GM18873 (cell line): ENCODE data around the gene TGFBR3.
"Not testable (repeated sequence)": the region's sequence is repeated elsewhere in the genome, so short reads cannot be mapped to it uniquely, and the experiment has no call there.

Experiments used
- ATAC-seq: cut with Tn5 transposase; IDR thresholded peaks from one replicate; pipeline ENCODE4 v1.9.1; 2021; ENCODE audit warnings: mild to moderate bottlenecking, moderate library complexity, moderate number of reproducible peaks; ENCODE audit not compliant: unreplicated experiment, low FRiP score

TGFBR3 gene

DNA sequence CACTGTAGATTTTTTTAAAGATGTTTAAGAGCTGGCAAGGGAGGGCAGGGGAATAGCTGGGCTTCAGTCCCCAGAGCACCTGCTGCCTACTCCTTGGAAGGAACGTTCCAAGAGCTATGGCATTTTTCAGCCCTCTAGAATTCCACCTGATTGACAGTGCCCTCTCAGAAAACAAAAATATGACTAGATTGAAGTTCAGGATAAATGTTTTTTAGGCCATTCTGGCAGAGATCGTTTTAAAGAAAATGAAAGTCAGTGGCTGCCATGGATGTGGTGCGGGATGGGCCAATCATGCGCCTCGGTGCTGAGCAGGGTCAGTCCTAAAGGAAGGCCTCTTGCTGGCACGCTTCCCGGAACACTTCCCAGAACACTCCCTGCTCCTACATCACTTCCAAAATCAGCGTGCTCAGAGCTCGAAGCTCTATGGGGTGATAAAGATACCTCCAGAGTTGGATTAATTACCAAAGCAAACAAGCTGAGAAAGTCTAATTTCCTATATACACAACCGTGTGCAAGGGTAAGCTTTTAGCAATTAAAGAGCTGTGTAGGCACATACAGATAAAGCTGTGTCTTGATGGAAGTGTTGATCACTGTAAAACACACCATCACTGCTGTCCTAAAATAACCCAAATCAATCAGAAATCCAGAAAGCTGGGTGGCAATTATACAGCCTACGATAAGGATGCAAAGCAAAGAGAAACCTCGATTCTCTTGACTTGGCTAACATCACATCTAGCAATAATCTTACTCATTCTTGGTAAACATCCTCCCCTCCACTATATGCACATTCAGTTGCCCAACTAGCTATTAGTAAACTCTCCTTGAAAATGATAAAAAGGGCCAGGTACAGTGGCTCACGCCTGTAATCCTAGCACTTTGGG is 34.6 kb downstream of the TGFBR3 start:
- no peak for ATAC-seq

DNA sequence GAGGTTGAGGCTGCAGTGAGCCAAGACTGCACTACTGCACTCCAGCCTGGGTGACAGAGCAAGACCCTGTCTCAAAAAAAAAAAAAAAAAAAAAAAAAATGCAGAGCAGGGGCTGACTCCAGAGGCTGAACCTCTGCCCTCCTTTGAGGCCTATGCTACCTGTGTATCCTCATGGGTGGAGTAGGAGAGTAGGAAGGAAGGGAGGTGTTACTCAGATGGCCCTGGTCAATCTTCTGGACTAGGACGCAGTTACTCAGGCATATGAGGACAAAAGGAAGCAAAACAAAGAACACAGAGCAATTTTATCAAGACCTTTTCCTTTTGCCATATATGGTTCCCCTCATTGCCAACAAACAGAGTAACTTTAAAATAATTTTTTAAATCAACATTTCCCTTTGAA is 35.2 kb downstream of the TGFBR3 start:
- no peak for ATAC-seq

DNA sequence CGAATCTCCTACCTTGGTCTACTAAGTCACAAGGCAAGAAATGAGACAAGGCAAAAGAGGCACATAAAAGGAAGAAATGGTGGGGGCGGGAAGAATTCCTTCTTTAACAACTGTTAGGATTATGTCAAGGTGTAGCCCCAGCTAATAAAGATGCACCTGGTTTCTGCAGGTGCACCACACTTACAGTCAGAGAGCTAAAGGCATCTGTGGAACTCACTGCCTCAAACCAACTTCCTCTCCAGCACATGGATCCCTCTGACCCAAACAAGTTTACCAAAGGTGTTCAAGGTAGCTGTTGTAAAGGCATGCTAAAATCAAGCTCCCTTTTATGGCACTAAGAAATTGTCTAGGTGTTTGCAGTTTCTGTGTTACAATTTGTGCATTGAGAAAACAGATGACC is 38.1 kb downstream of the TGFBR3 start:
- ATAC-seq, result no peak

DNA sequence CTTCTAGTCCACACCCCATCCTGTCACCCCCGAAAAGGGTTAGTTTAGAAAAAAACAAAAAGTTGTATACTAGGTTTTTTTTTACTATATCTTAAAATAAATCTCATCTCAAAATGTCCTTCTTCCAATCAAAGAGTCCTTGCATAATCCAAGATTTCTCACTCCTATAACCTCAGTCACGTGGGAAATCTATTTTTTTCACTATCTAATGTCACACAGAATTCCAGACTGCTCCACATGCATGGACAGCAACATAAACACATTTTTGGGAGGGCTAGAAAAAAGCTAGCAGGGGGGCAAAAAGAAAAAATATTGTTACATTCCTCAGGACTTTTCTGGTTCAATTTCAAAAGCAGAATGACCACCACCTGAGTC is 39.3 kb downstream of the TGFBR3 start:
- no peak for ATAC-seq

DNA sequence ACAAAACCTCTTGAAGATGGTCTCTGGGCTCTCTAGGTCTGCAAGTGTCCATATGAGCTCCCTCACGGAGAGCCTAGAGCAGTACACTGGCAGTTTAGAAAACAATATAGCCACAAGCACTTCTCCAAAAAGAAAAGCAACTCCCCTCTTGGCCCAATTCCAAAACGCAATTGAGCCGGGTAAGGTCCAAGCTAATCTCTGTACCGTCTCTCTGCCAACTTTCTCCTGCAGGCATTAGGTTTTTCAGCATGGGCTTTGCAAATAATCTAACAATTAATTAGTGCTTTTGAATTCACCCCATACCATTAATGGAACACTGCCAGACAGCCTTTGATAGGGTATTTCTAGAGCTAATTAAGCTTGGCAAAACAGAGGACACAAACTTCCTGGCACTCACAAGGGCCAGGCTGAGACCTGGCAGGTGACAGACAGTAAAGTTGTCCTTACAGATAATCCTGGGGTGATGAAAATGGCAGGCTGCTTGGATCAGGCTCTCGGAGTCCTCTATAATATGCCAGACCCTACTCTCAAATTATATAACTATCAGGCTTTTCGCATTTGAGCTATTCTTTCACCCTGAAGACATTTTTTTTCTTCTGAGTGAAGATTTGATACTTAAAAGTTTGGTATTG is 39.8 kb downstream of the TGFBR3 start:
- no peak for ATAC-seq

DNA sequence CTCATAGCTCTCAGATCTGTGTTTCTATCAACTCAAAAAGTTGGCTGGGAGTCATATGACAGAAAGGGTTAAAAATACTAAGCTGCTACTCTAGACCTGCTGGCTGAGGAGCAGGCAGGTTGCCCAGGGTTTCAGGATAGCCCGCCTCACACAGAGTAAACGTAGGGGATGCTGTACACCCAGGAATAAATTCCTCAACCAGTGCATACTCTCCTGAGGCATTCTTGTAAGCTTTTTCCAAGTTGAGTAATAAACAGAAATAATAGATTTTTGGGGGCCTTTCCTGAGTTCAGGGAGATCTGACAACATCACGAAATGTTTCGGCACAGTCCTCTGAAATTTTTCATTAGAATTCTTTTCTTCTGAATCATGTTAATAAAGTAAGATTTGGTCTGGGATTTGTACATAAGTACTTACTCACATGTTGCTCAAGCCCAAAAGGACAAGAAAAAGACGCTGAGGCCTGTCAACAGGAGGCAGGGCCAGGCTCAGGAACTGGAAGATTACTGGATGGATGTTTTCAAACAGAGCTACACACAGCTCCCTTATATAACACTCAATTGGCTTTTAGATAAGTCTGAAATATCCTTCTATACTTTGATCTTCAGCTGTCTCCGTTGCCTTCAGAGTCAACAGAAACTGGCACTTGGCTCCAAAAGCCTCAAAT is 41.0 kb downstream of the TGFBR3 start:
- no peak for ATAC-seq

DNA sequence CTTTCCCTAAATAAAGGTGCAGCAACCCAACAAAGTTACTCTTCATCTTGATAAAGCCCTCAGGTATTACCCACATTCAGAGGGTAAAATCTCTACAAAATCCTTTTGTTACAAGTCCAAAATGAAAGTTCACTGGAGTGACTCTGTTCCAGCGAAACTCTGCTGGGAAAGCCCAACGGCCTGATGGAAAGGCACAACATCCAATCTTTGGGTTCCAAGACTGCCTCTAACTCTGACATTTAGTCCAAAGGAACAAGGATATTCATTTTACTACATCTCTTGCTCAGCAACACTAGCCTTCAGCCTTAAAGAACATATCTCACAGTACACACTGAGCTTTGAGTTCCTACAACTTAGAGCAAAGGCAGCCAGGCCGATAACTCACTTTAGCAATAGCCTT is 42.1 kb downstream of the TGFBR3 start:
- no peak for ATAC-seq

DNA sequence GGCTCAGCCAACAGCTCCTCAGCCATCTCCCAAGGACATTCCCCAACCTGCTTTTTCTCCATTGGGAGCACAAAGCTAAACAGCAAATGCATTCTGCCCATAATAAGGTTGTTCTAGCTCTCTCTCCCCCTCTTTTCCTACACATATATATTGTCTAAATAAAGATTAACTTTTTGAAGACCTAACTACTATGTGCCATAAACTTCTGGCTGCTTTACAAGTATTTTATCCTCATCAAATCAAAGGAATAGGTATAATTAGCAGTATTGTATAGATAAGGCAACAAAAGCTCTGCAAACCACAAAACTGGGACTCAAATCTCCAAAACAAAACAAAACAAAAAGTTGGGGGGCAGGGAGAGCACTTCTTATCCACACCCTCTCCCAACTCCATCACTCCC is 43.4 kb downstream of the TGFBR3 start:
- no peak for ATAC-seq

DNA sequence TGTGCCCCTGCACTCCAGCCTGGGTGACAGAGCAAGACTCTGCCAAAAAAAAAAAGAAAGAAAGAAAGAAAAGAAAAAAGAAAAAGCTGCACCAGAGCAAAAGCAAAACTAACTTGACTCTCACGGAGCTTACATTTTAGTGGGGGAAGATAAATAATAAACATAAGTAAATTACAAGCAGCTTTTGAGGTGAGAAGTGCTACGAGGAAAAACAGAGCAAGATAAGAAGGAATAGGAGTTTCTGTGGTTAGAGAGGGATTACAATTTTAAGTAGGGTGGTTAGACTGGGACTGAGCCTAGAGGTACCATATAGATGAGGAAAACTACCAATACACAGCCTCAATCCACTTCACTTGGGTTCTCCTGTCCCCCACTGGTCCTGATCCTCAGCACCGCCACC is 43.9 kb downstream of the TGFBR3 start:
- no peak for ATAC-seq

DNA sequence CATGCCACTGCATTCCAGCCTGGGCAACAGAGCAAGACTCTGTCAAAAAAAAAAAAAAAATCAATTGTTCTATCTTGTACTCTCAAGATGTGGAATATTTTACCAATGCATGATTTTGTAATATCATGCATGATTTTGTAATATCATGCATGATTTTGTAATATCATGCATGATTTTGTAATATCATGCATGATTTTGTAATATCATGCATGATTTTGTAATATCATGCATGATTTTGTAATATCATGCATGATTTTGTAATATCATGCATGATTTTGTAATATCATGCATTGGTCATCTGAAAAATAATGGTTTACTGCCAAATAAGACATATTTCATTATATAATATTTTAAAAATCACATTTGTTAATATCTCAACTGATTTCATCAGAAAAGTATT is 45.7 kb downstream of the TGFBR3 start:
- ATAC-seq, result not testable (repeated sequence)

DNA sequence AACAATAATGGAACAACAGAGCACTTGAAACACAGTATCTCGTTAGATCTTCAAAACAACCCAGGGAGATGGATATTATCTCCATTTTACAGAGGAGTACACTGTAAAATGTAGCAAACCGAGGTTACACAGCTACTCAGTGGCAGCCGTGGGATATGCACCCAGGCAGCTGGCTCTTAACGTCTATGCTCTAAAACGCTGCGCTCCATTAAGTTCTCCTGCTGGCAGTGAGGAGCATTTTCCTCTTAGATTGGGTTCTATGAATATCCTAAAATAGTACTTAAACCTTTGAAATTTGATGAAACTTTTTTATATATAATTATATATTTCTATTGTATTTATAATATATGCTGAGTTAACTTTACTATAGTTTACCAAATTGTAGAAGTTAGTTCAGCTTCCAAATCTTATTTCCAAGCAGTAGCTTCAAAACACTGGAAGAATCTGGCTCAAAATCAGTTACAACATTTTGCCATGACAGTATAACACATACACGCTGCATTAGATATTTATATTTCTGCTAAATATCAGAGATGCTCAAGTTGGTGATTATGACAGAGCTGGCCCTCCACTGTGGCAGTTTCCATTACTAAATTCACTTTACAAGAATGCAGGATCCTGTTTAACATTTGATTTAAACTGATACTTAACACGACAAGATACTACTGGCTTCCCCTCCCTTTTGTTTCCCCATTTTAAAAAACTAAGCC is 49.5 kb downstream of the TGFBR3 start:
- no peak for ATAC-seq

DNA sequence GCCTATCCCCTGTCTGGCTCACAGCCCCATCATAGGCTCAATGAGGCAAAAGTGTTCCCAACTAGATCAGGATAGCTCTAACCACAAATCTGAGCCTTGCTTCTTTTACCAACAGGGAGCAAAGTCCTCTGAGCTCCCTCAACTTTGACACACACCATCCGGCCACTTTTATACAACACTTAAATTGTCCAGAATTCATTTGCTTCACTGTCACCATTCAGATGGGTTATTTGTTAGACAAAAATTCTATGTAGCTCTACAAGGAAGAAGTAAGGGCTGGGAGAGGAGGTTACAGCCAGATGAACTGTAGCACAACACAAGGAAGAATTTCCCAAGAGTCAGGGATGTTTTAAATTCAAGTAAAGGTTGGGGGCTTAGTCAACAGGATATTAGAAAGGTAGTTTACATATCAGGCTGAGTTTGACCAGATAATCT is 50.8 kb downstream of the TGFBR3 start:
- no peak for ATAC-seq

DNA sequence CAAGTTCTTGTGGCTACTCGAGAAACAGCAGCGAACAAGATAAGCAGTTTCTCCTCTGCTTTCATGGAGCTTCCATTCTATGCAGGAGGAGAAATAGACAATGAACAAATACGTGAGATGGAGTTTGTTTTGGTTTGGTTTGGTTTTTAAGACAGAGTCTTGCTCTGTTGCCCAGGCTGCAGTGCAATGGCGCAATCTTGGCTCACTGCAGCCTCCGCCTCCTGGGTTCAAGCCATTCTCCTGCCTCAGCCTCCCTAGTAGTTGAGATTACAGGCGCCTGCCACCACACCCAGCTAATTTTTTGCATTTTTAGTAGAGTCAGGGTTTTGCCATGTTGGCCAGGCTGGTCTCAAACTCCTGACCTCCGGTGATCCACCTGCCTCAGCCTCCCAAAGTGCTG is 51.4 kb downstream of the TGFBR3 start:
- not testable (repeated sequence) for ATAC-seq

DNA sequence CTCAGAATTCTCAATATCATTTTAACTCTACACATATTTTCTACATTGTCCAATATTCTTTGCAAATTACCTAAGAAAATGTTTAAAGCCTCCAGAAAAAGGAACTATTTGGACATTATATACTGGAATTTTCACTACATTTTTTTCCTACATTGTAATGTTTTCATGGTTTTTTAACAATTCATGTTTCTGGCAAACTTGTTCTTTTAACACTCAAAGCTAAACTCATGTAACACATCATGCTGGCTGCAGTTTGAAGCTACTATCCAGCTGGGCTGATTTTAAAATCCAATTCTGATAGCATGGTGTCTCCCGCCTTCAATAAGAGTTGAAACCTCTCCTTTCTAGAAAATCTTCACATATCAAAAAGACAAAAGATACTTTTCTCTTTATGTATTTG is 52.0 kb downstream of the TGFBR3 start:
- ATAC-seq, result no peak

DNA sequence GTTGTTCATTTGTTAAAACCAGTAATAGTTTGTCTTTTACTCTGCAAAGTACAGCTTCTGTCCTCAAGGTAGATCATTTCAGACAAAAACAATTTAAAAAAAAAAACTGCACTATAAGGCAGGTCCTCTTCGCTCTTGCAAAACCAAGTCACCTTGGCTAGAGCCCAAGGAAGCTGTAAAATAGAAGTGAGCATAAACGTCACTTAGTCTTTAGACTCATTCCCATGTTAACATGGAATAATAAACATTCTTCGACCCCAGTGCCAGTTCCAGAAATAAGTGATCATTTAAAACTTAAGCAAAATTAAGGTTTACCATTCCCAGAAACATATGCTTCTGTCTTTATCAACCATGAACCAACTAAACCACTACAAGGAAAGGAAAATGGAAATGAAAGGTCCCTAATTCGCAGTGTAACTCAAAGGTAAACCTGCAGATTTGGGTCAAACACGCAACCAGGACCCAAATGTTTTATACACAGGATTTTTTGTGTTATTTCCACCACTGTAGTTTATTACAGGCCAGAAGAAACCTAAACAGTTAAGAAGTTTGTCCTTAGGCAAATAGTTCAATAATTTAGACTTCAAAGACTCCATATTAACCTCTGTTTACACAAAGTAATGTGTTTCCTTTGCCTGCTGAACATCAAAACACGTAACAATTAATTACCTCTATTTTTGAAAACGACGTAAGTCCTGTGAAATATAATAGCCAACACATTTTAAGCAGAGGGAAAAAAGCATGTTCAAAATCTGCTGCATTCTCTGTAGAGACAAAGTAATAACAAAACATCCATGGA is 54.6 kb downstream of the TGFBR3 start:
- ATAC-seq, result no peak

DNA sequence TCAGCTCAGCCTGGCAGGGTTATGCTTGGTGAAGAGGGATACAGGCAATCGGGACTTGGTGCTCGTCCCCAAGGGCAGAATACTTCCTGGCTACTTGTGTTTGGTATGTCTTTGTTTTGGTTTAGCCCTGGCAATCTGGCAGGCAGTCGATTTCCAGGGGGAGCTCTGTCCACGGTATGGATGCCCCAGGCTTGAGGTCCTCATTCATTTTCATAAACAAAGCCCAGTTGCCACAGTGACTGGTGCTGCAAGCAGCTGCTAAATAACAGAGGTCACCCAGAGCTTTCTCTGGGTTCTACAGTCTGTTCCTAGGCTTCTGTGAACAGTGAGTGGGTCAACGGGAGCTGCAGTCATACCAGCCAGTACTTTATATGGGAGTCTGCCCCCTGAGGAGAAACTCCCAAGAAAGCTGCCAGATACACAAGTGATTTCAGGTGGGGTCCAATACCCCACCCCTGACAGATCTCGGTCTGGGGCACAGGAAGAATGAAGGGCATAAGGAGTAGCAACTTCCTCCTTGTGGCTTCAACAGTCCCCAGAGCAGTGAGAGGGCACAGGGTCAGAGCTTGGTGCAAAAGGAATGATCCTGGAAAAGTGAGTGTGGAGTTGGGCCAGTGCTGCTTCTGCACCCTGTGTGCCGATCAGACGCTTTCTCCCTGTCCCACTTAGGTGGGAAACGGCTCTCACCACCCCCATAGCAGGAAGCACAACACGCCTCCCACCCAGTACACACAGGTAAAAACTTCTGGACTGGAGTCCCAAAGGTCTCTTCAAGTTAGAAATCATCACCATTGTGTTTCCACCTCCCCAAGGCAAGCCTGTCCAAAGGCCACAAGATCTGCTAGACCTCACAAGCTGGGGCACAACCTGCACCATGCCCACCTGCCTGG is 55.5 kb downstream of the TGFBR3 start:
- ATAC-seq, result no peak

DNA sequence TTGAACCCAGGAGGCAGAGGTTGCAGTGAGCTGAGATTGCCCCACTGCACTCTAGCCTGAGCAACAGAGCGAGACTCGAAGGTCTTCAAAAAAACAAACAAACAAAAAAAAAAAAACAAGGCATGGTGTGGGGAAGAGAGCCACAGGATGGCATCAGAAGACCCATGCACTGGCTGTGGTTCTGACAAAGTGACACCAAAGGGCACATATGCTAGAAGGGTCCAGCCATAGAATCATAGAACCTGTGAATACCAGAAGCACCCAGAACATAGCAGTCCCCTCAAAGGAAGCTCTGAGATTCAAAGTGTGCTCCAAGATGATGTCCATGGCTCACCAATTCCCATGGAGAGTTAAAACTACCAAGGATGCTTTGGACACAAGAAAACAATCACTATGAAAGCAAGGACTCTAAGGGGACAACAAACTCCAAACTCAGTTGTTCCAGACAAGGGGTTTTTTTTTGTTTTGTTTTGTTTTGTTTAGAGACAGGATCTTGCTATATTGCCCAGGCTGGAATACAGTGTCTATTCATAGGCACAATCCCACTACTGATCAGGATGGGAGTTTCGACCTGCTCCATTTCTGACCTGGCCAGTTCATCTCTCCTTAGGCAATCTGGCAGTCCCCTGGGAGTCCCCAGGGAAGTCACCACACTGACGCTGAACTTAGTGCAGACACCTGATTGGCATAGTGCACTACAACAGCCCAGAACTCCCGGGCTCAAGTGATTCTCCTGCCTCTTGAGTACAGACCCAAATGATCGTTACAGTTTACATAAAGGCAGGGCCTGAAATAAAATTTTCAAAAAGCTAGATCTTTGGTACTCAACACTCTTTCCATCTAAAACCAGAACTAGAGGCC is 56.4 kb downstream of the TGFBR3 start:
- ATAC-seq, result no peak

DNA sequence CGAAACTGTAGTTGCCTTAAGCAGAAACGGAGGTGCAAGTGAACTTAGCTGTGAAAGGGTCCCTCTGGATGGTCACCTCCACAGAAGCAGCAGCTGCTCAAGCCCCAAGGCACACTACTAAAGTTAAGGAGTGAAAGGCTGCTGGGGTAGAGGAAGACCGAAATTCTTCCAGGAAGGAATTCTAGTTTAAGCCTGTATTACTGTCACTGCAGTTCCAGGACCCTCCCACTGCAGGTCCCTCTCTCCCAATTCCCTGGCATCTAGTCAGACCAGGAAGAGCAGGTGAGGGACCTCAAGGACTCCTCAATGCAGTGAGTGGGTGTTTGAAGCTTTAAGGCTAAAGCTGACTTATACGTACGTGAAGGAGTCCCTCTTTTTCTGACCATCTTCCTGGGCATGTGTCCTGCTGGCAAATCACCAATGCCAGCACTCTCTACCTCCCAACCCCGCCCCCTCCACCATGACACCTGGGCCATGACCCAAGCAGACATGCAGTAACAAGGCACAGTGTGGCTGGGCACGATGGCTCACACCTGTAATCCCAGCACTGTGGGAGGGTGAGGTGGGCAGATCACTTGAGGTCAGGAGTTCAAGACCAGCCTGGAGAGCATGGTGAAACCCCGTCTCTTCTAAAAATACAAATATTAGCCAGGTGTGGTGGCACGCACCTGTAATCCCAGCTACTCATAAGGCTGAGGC is 57.2 kb downstream of the TGFBR3 start:
- no peak for ATAC-seq
